GM12878 (cell line): ENCODE results near the gene LDLRAD4. TPM values are rescaled to one million over a fixed set of nuclear protein-coding genes. Genes with fewer than 3 reads are reported as not detected.

Experiments
- BRCA1 ChIP-seq: IDR thresholded peaks from 2 replicates; pipeline ENCODE4 v1.6.1; 2011; ENCODE audit warnings: low read depth, low read length, improper control_type of control experiment
- CHD4 ChIP-seq: fragments of 200-600 bp; sonication (generic); IDR thresholded peaks from 2 replicates; pipeline ENCODE4 v1.6.1; 2016; ENCODE audit warnings: mild to moderate bottlenecking
- EED ChIP-seq: sonication (generic); IDR thresholded peaks from 2 replicates; pipeline ENCODE4 v1.6.1; 2016; ENCODE audit warnings: antibody characterized with exemption, low read depth
- PRDM15 ChIP-seq: fragments of 450-650 bp; formaldehyde crosslinking; IDR thresholded peaks from 2 replicates; pipeline ENCODE4 v1.4.0; 2020; ENCODE audit warnings: mild to moderate bottlenecking, moderate library complexity
- RB1 ChIP-seq: fragments of 450-650 bp; formaldehyde crosslinking; IDR thresholded peaks from 2 replicates; pipeline ENCODE4 v1.6.1; 2017; ENCODE audit warnings: mild to moderate bottlenecking, borderline replicate concordance
- TAF1 ChIP-seq: IDR thresholded peaks from 2 replicates; pipeline ENCODE4 v1.6.1; 2011; ENCODE audit warnings: mild to moderate bottlenecking, low read depth, low read length, borderline replicate concordance
- TCF3 ChIP-seq: IDR thresholded peaks from 2 replicates; pipeline ENCODE4 v1.6.1; 2012; ENCODE audit warnings: low read depth, mild to moderate bottlenecking, low read length, borderline replicate concordance; ENCODE audit not compliant: insufficient read depth
- polyA plus RNA-seq, 11 experiments: library from polyadenylated mRNA; depleted of rRNA in 4 of 11; unstranded in 6 of 11; stranded (reverse) in 5 of 11; fragments of >200 nt; fragmentation: Nextera tagmentation in 4 of 11; fragmentation: Illumina TruSeq in 1 of 11; extraction: Ambion mirVana in 4 of 11; extraction: Trizol in 1 of 11; gene quantifications; 1 replicate in 1 of 11; 2 replicates in 10 of 11; pipeline versions ENCODE4 v1.2.1 to v1.2.3, GENCODE V29; 2011 to 2016; ENCODE audit warnings: inconsistent platforms in 2 of 11, missing spikeins in 2 of 11, low read depth in 1 of 11
- total RNA-seq, 4 experiments: library from RNA; depleted of rRNA in 3 of 4; stranded (reverse); fragments of >200 nt in 3 of 4; fragmentation: Illumina TruSeq in 1 of 4; extraction: Trizol in 1 of 4; gene quantifications; 2 replicates each; pipeline versions ENCODE4 v1.2.1 to v1.2.3, GENCODE V29; 2013 to 2021
- TF ChIP-seq, protein P1 (sequence below): IDR thresholded peaks from 2 replicates; pipeline ENCODE4 v1.6.1; 2011; ENCODE audit warnings: mild to moderate bottlenecking, low read depth, low read length, moderate library complexity; ENCODE audit not compliant: insufficient replicate concordance

The LDLRAD4 gene
- total and polyA plus RNA-seq, 10 of the 15 experiments (the other 5 are each of a cell fraction or from before 2014, with no cell fraction given) = 2.7 to 16.8 (median 11.2) TPM

- TF ChIP-seq PRDM15 (CRISPR knock-in tag) (no peak), RB1 (no peak), CHD4 (no peak), BRCA1 (no peak), EED (no peak), TCF3 (no peak), TAF1 (no peak)
- TF ChIP-seq, protein P1, sequence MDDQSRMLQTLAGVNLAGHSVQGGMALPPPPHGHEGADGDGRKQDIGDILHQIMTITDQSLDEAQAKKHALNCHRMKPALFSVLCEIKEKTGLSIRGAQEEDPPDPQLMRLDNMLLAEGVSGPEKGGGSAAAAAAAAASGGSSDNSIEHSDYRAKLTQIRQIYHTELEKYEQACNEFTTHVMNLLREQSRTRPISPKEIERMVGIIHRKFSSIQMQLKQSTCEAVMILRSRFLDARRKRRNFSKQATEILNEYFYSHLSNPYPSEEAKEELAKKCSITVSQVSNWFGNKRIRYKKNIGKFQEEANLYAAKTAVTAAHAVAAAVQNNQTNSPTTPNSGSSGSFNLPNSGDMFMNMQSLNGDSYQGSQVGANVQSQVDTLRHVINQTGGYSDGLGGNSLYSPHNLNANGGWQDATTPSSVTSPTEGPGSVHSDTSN = no peak
These were observed 354.2 kb downstream of the LDLRAD4 start (continued) for GRCh38 chr18:13572721-13573120.
